Neural progenitor cell (in vitro differentiated cells): ENCODE measurements around the gene ZNF253. TPM values are rescaled to one million over a fixed set of nuclear protein-coding genes. Genes with fewer than 3 reads are reported as not detected.
A peak's percentile ranks its signal among the peaks of the same experiment; 100 is the strongest.
"Not testable (repeated sequence)": the region's sequence is repeated elsewhere in the genome, so short reads cannot be mapped to it uniquely, and the experiment has no call there.

Experiments used
- DNase-seq: peaks from one replicate; pipeline ENCODE4 v3.0.0-alpha.2; 2016; ENCODE audit warnings: low spot score
- H2AFZ ChIP-seq: fragments of 200-600 bp; sonication (generic); replicated peaks from 2 replicates; pipeline ENCODE4 v1.6.1; 2016; ENCODE audit warnings: antibody characterized with exemption
- H3F3A ChIP-seq: fragments of 200-600 bp; sonication (generic); 2 replicates; pipeline ENCODE4 v1.6.1; 2016; ENCODE audit warnings: antibody characterized with exemption, low read depth
- H3K27ac ChIP-seq: fragments of 200-600 bp; sonication (generic); 2 replicates; pipeline ENCODE4 v1.5.1; 2016; ENCODE audit warnings: mild to moderate bottlenecking
- H3K27me3 ChIP-seq: fragments of 200-600 bp; sonication (generic); 2 replicates; pipeline ENCODE4 v1.6.1; 2016; ENCODE audit warnings: mild to moderate bottlenecking, moderate library complexity
- H3K36me3 ChIP-seq: fragments of 200-600 bp; sonication (generic); 2 replicates; pipeline ENCODE4 v1.5.1; 2016
- H3K4me1 ChIP-seq: fragments of 200-600 bp; sonication (generic); 2 replicates; pipeline ENCODE4 v1.6.1; 2016; ENCODE audit warnings: mixed run types
- H3K4me2 ChIP-seq: fragments of 200-600 bp; sonication (generic); 2 replicates; pipeline ENCODE4 v1.6.1; 2016
- H3K4me3 ChIP-seq: fragments of 200-600 bp; sonication (generic); 2 replicates; pipeline ENCODE4 v1.5.1; 2016
- H3K79me2 ChIP-seq: fragments of 200-600 bp; sonication (generic); 2 replicates; pipeline ENCODE4 v1.6.1; 2016; ENCODE audit warnings: low read depth
- H3K9ac ChIP-seq: fragments of 200-600 bp; sonication (generic); 2 replicates; pipeline ENCODE4 v1.6.1; 2016
- H3K9me3 ChIP-seq: fragments of 200-600 bp; sonication (generic); 2 replicates; pipeline ENCODE4 v1.5.1; 2016; ENCODE audit warnings: low read depth
- H4K20me1 ChIP-seq: fragments of 200-600 bp; sonication (generic); 2 replicates; pipeline ENCODE4 v1.6.1; 2016; ENCODE audit warnings: low read depth
- H3K27ac Mint-ChIP-seq: 3 replicates; pipeline ENCODE4 v1.8.0; 2021; ENCODE audit warnings: mixed read lengths
- H3K27me3 Mint-ChIP-seq: 2 replicates; pipeline ENCODE4 v1.8.0; 2022; ENCODE audit warnings: low read depth, mild to moderate bottlenecking, inconsistent platforms, moderate library complexity, mixed read lengths; ENCODE audit not compliant: insufficient read depth
- H3K36me3 Mint-ChIP-seq: 3 replicates; pipeline ENCODE4 v1.8.0; 2021; ENCODE audit warnings: mixed read lengths
- H3K4me1 Mint-ChIP-seq: 3 replicates; pipeline ENCODE4 v1.8.0; 2021; ENCODE audit warnings: mixed read lengths
- H3K4me3 Mint-ChIP-seq: 3 replicates; pipeline ENCODE4 v1.8.0; 2021; ENCODE audit warnings: mild to moderate bottlenecking, moderate library complexity, mixed read lengths
- H3K9me3 Mint-ChIP-seq: 3 replicates; pipeline ENCODE4 v1.8.0; 2020; ENCODE audit warnings: mixed read lengths
- CTCF ChIP-seq: fragments of 200-600 bp; sonication (generic); IDR thresholded peaks from 2 replicates; pipeline ENCODE4 v1.5.1; 2017; ENCODE audit warnings: antibody characterized with exemption, mild to moderate bottlenecking
- EZH2 ChIP-seq: fragments of 200-600 bp; sonication (generic); IDR thresholded peaks from 2 replicates; pipeline ENCODE4 v1.6.1; 2017; ENCODE audit warnings: antibody characterized with exemption, mild to moderate bottlenecking, moderate library complexity
- EZH2phosphoT487 ChIP-seq: fragments of 200-600 bp; sonication (generic); IDR thresholded peaks from 2 replicates; pipeline ENCODE4 v1.6.1; 2017; ENCODE audit warnings: antibody characterized with exemption
- total RNA-seq: library from RNA; depleted of rRNA; stranded (reverse); fragments of >200 nt; gene quantifications from 2 replicates; pipeline ENCODE4 v1.2.3, GENCODE V29; 2015; ENCODE audit warnings: low replicate concordance

Gene ZNF253
- total RNA-seq, 1 donor from 2014 or later, result 79.2 TPM

DNA sequence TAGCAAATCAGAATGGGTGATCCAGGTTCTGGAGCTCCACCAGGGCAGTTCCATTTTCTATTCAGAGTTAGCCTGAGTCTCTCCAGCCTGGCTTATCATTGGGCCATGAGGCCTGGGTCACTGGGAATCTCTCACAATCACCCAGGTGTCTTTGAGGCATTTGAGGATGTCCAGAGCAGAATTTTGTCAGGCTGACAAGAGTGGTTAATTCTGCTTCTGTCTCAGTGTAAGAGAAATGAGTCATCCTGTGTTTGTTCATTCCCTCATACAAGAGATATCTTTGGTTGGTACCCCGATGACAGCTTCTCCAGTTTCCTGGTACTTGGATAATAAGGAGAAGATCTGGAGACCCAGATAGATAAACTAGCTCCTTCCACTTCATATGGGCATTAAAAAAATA is 45.5 kb downstream of the ZNF253 start:
- Histone ChIP-seq H3K4me2 (no peak overlapping the region), H3F3A (no peaks in the 10 kb centered on the region), H3K79me2 (peaks cover 100% of the 10 kb centered on the region), H3K4me3 (no peak overlapping the region), H3K27me3 (no peaks in the 10 kb centered on the region), H4K20me1 (peaks cover 64% of the 10 kb centered on the region), H3K9me3 (no peaks in the 10 kb centered on the region), H3K36me3 (peaks cover 8% of the 10 kb centered on the region), H2AFZ (no peak overlapping the region), H3K27ac (no peak overlapping the region), H3K4me1 (no peaks in the 10 kb centered on the region), H3K9ac (no peak overlapping the region)
- no peak overlapping the region for H3K4me3 Mint-ChIP-seq
- H3K27me3 Mint-ChIP-seq, result peaks cover 3% of the 10 kb centered on the region
- no peak overlapping the region for H3K27ac Mint-ChIP-seq
- H3K36me3 Mint-ChIP-seq, result peaks cover 78% of the 10 kb centered on the region
- TF ChIP-seq CTCF, result no peak
- TF ChIP-seq EZH2phosphoT487, result no peak
- TF ChIP-seq EZH2, result no peak
- DNase-seq, result no peak
- peaks cover 83% of the 10 kb centered on the region for H3K9me3 Mint-ChIP-seq
- H3K4me1 Mint-ChIP-seq, result no peaks in the 10 kb centered on the region

- Mint-ChIP-seq H3K4me3 (no peak overlapping the region), H3K4me1 (no peaks in the 10 kb centered on the region), H3K27me3 (peaks cover 3% of the 10 kb centered on the region), H3K27ac (no peak overlapping the region), H3K9me3 (peaks cover 80% of the 10 kb centered on the region), H3K36me3 (peaks cover 79% of the 10 kb centered on the region)
- Histone ChIP-seq H3F3A (no peaks in the 10 kb centered on the region), H3K9ac (no peak overlapping the region), H3K79me2 (peaks cover 98% of the 10 kb centered on the region), H3K27ac (no peak overlapping the region), H2AFZ (no peak overlapping the region), H3K4me1 (no peaks in the 10 kb centered on the region), H3K36me3 (peaks cover 33% of the 10 kb centered on the region), H4K20me1 (peaks cover 29% of the 10 kb centered on the region), H3K4me3 (no peak overlapping the region), H3K9me3 (peaks cover 5% of the 10 kb centered on the region), H3K27me3 (no peaks in the 10 kb centered on the region), H3K4me2 (no peak overlapping the region)
- DNase-seq, result no peak
- TF ChIP-seq CTCF, result no peak
- no peak for TF ChIP-seq EZH2phosphoT487
- no peak for TF ChIP-seq EZH2
These were observed 48.9 kb downstream of the ZNF253 start for GRCh38 chr19:19914596-19914995.

DNA sequence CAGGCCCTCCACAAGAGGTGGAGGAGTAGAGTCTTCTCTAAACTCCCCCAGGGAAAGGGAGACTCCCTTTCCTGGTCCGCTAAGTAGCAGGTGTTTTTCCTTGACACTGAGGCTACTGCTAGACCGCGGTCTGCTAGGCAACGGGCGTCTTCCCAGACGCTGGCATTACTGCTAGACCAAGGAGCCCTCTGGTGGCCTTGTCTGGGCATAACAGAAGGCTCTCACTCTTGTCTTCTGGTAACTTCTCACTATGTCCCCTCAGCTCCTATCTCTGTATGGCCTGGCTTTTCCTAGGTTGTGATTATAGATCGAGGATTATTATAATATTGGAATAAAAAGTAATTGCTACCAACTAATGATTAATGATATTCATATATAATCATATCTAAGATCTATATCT is 64.7 kb downstream of the ZNF253 start:
- H3K27ac Mint-ChIP-seq, H3K27ac ChIP-seq, H3K4me3 ChIP-seq, H2AFZ ChIP-seq, H3K4me1 ChIP-seq, H4K20me1 ChIP-seq, H3K27me3 Mint-ChIP-seq, H3K9ac ChIP-seq, H3K4me1 Mint-ChIP-seq, H3K4me3 Mint-ChIP-seq, DNase-seq, H3K4me2 ChIP-seq: not testable (repeated sequence)
- Histone ChIP-seq H3K79me2 (peaks cover 28% of the 10 kb centered on the region), H3K36me3 (peaks cover 94% of the 10 kb centered on the region), H3K9me3 (peaks cover 88% of the 10 kb centered on the region), H3K27me3 (peaks cover 13% of the 10 kb centered on the region), H3F3A (peaks cover 42% of the 10 kb centered on the region)
- TF ChIP-seq CTCF, result peak; percentile 17
- peaks cover 64% of the 10 kb centered on the region for H3K36me3 Mint-ChIP-seq
- peaks cover 69% of the 10 kb centered on the region for H3K9me3 Mint-ChIP-seq

GRCh38 chr19:19933432-19934314 is 68.0 kb downstream of the ZNF253 start:
- not testable (repeated sequence) for H2AFZ ChIP-seq, H3K9ac ChIP-seq, H4K20me1 ChIP-seq, H3K4me1 Mint-ChIP-seq, H3K27me3 Mint-ChIP-seq, H3K4me3 Mint-ChIP-seq, H3K4me1 ChIP-seq, H3K4me2 ChIP-seq, H3K27ac ChIP-seq, H3K27ac Mint-ChIP-seq, H3K79me2 ChIP-seq, DNase-seq
- peaks cover 73% of the 10 kb centered on the region for H3F3A ChIP-seq
- H3K4me3 ChIP-seq, result peak overlapping the region; percentile 19
- H3K27me3 ChIP-seq, result peaks cover 13% of the 10 kb centered on the region
- H3K36me3 ChIP-seq, result peaks cover 63% of the 10 kb centered on the region
- peaks cover 44% of the 10 kb centered on the region for H3K36me3 Mint-ChIP-seq
- H3K9me3 Mint-ChIP-seq, result peaks cover 71% of the 10 kb centered on the region
- H3K9me3 ChIP-seq, result peaks cover 69% of the 10 kb centered on the region
